Panc1 (cell line): ENCODE data around the gene TENT5C. TPM values are rescaled to one million over a fixed set of nuclear protein-coding genes. Genes with fewer than 3 reads are reported as not detected.

Source experiments
- ATAC-seq: fragments of 200-7000 bp; cut with Tn5 transposase; 2 replicates; pipeline ENCODE4 v1.9.1; 2020; ENCODE audit warnings: mild to moderate bottlenecking, moderate library complexity
- BruUV-seq: library from RNA; stranded (reverse); fragments of 400-500 nt; replicated peaks from 2 replicates; lab custom pipeline; 2021; lab: Mats Ljungman, UMichigan
- CTCF ChIA-PET: fragments of 300-600 bp; sonication (Branson Sonifier 250); formaldehyde crosslinking; loops from one replicate; lab custom pipeline; 2022; ENCODE audit warnings: antibody characterized with exemption; lab: Charles Lee
- POLR2A ChIA-PET: fragments of 300-600 bp; sonication (Branson Sonifier 250); formaldehyde crosslinking; loops from one replicate; lab custom pipeline; 2022; ENCODE audit warnings: antibody characterized with exemption; lab: Charles Lee
- DNase-seq: peaks from one replicate; pipeline ENCODE4 v3.0.0-alpha.2; 2010; ENCODE audit warnings: low read depth, low spot score
- H3K27ac ChIP-seq: 2 replicates; pipeline ENCODE4 v1.5.1; 2011; ENCODE audit warnings: mild to moderate bottlenecking, low read length, inconsistent platforms
- H3K27me3 ChIP-seq: fragments of 200-500 bp; sonication (Bioruptor generic); 2 replicates; pipeline ENCODE4 v1.6.0; 2014; ENCODE audit warnings: low read length, inconsistent platforms; ENCODE audit not compliant: control insufficient read depth, insufficient read depth
- H3K36me3 ChIP-seq: fragments of 200-500 bp; sonication (Bioruptor generic); 2 replicates; pipeline ENCODE4 v1.5.1; 2014; ENCODE audit warnings: inconsistent platforms, mild to moderate bottlenecking, low read length, moderate library complexity; ENCODE audit not compliant: control insufficient read depth, insufficient read depth
- H3K4me1 ChIP-seq: 2 replicates; pipeline ENCODE4 v1.5.1; 2011; ENCODE audit warnings: inconsistent platforms, mild to moderate bottlenecking, low read length, moderate library complexity; ENCODE audit not compliant: control insufficient read depth, insufficient read depth
- H3K4me3 ChIP-seq, 2 experiments: 2 replicates each; pipeline ENCODE4 v1.5.1; 2011 to 2012; ENCODE audit warnings: low read depth in 2 of 2, low read length in 2 of 2, mild to moderate bottlenecking in 2 of 2, inconsistent platforms in 1 of 2, moderate library complexity in 1 of 2
- H3K9me3 ChIP-seq: fragments of 200-500 bp; sonication (Bioruptor generic); 2 replicates; pipeline ENCODE4 v1.5.1; 2014; ENCODE audit warnings: low read depth, mild to moderate bottlenecking, inconsistent platforms, low read length, moderate library complexity; ENCODE audit not compliant: control insufficient read depth, insufficient read depth
- POLR2AphosphoS5 ChIP-seq: IDR thresholded peaks from 2 replicates; pipeline ENCODE4 v1.6.1; 2012; ENCODE audit warnings: mild to moderate bottlenecking, low read depth, low read length, moderate library complexity
- SIN3A ChIP-seq: IDR thresholded peaks from 2 replicates; pipeline ENCODE4 v1.6.1; 2012; ENCODE audit warnings: low read depth, mild to moderate bottlenecking, low read length, moderate library complexity, borderline replicate concordance; ENCODE audit not compliant: insufficient read depth
- TCF7L2 ChIP-seq: IDR thresholded peaks from 2 replicates; pipeline ENCODE4 v1.6.1; 2011; ENCODE audit warnings: mild to moderate bottlenecking, low read depth, low read length, inconsistent platforms
- in situ Hi-C: cut with HindIII; loops from 2 replicates; pipeline ENCODE4 v1.10.0; 2016; ENCODE audit warnings: low sequenced_read_pairs, low pct_unique_long_range_greater_than_20kb
- intact Hi-C: fragments of 100-400 bp; cut with micrococcal nuclease; formaldehyde crosslinking; loops from one replicate; pipeline ENCODE4 v1.10.0; 2022; ENCODE audit not compliant: unreplicated experiment
- total RNA-seq: library from RNA; stranded (reverse); gene quantifications from one replicate; pipeline ENCODE4 v1.2.1, GENCODE V29; 2021; ENCODE audit not compliant: unreplicated experiment
- TF ChIP-seq, protein P1 (sequence below): fragments of 450-650 bp; IDR thresholded peaks from 2 replicates; pipeline ENCODE4 v1.5.1; 2017; ENCODE audit warnings: mild to moderate bottlenecking
- TF ChIP-seq, protein P2 (sequence below), 2 experiments: IDR thresholded peaks; 2 replicates each; pipeline ENCODE4 v1.6.1; 2011 to 2012; ENCODE audit warnings: low read depth in 2 of 2, control low read depth in 1 of 2, low read length in 1 of 2, mild to moderate bottlenecking in 1 of 2, moderate library complexity in 1 of 2; ENCODE audit not compliant: insufficient read depth in 1 of 2

TENT5C gene
- total RNA-seq, 1 experiment from 2014 or later: 8.9 TPM

DNA sequence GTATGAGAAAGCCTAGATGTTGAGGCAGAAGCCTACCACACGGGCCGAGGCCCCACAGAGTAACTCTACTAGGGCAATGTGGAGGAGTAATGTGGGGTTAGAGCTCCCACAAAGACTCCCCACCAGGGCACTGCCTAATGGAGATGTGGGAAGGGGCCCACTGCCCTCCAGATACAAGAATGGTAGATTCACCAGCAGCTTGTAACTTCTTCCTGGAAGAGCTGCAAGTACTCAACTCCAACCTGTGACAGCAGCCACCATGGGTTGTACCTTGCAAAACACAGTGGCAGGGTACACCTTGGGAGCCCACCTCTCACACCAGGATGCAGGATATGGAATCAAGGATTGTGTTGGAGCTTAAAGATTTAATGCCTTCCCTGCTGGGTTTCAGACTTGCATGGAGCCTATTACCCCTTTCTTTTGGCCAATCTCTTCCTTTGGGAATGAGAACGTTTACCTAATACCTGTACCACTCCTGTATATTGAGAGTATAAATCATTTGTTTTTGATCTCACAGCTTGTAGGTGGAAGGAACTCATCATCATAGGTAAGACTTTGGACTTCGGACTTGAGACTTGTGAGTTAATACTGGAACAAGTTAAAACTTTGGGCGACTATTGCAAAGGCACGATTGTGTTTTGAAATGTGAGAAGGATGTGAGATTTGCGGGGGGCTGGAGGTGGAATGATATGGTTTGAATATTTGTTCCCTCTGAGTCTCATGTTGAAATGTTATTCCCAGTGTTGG, 57.5 kb downstream of the TENT5C start:
- H3K4me1 ChIP-seq: no peaks in the 10 kb centered on the region; the same call in 1 of the 2 replicates
- no peaks in the 10 kb centered on the region for H3K27me3 ChIP-seq
- intact Hi-C loops (no loop called here), in situ Hi-C loops (no loop called here)
- DNase-seq: no peak
- no peak for ATAC-seq
- no TSS peak for BruUV-seq
- CTCF ChIA-PET: no interaction called here
- no peaks in the 10 kb centered on the region for H3K36me3 ChIP-seq
- POLR2A ChIA-PET: no interaction called here
- no peak for TF ChIP-seq TCF7L2
- no peak for TF ChIP-seq POLR2AphosphoS5
- no peak for TF ChIP-seq SIN3A
- TF ChIP-seq, protein P1, sequence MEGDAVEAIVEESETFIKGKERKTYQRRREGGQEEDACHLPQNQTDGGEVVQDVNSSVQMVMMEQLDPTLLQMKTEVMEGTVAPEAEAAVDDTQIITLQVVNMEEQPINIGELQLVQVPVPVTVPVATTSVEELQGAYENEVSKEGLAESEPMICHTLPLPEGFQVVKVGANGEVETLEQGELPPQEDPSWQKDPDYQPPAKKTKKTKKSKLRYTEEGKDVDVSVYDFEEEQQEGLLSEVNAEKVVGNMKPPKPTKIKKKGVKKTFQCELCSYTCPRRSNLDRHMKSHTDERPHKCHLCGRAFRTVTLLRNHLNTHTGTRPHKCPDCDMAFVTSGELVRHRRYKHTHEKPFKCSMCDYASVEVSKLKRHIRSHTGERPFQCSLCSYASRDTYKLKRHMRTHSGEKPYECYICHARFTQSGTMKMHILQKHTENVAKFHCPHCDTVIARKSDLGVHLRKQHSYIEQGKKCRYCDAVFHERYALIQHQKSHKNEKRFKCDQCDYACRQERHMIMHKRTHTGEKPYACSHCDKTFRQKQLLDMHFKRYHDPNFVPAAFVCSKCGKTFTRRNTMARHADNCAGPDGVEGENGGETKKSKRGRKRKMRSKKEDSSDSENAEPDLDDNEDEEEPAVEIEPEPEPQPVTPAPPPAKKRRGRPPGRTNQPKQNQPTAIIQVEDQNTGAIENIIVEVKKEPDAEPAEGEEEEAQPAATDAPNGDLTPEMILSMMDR: no peak
- TF ChIP-seq, protein P2, sequence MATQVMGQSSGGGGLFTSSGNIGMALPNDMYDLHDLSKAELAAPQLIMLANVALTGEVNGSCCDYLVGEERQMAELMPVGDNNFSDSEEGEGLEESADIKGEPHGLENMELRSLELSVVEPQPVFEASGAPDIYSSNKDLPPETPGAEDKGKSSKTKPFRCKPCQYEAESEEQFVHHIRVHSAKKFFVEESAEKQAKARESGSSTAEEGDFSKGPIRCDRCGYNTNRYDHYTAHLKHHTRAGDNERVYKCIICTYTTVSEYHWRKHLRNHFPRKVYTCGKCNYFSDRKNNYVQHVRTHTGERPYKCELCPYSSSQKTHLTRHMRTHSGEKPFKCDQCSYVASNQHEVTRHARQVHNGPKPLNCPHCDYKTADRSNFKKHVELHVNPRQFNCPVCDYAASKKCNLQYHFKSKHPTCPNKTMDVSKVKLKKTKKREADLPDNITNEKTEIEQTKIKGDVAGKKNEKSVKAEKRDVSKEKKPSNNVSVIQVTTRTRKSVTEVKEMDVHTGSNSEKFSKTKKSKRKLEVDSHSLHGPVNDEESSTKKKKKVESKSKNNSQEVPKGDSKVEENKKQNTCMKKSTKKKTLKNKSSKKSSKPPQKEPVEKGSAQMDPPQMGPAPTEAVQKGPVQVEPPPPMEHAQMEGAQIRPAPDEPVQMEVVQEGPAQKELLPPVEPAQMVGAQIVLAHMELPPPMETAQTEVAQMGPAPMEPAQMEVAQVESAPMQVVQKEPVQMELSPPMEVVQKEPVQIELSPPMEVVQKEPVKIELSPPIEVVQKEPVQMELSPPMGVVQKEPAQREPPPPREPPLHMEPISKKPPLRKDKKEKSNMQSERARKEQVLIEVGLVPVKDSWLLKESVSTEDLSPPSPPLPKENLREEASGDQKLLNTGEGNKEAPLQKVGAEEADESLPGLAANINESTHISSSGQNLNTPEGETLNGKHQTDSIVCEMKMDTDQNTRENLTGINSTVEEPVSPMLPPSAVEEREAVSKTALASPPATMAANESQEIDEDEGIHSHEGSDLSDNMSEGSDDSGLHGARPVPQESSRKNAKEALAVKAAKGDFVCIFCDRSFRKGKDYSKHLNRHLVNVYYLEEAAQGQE (IDR thresholded peaks at IDR 0.05; ENCODE audit: insufficient read depth in 1 of 2, low read depth in 2 of 2, low read length in 1 of 2): no peak
- no peak overlapping the region for H3K27ac ChIP-seq
- no peaks in the 10 kb centered on the region for H3K9me3 ChIP-seq
- no peak overlapping the region for H3K4me3 ChIP-seq

DNA sequence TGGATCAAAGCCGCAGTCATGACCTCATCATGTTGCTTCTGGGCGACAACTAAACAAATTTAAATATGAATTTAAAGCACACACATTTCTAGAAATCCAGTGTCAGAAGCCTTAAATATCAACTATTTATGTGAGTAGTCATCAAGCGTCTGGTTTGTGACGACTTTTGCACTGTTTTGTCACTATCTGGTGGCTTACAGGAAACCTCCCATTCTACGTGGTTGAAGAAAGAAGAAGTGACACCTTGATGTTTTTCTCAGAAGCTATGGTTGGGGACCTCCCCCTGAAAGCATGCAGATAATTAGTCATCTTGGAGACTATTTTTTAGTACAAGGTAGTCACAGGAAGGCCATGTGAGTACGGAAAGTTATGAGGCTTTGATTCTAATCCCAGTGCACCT, 58.5 kb downstream of the TENT5C start:
- Histone ChIP-seq H3K27ac (no peak overlapping the region), H3K9me3 (no peaks in the 10 kb centered on the region), H3K4me3 (no peak overlapping the region), H3K36me3 (no peaks in the 10 kb centered on the region), H3K27me3 (no peaks in the 10 kb centered on the region), H3K4me1 (no peaks in the 10 kb centered on the region; the same call in 1 of the 2 replicates)
- ChIA-PET POLR2A (no interaction called here), CTCF (no interaction called here)
- in situ Hi-C loops: no loop called here
- TF ChIP-seq SIN3A: no peak
- no peak for TF ChIP-seq TCF7L2
- no peak for TF ChIP-seq POLR2AphosphoS5
- TF ChIP-seq, protein P1: no peak
- TF ChIP-seq, protein P2 (IDR thresholded peaks at IDR 0.05; ENCODE audit: insufficient read depth in 1 of 2, low read depth in 2 of 2, low read length in 1 of 2): no peak
- intact Hi-C loops: no loop called here
- no peak for ATAC-seq
- DNase-seq: no peak
- BruUV-seq: no TSS peak
